Stimulated activated naive CD8-positive, alpha-beta T cell treated with anti-CD3 and anti-CD28 coated beads, Interleukin-15, Interleukin-2, amounts not matched to agents 100 U/mL and 50 U/mL, for 24 hours (primary cell): Measurements from ENCODE around the gene ARHGEF28.

ENCODE experiments used
- ATAC-seq: fragments of 150-1000 bp; cut with Tn5 transposase; one replicate; pipeline ENCODE4 v1.10.0; 2021
- DNase-seq: peaks from one replicate; pipeline ENCODE4 v3.0.0; 2021

The ARHGEF28 gene

DNA sequence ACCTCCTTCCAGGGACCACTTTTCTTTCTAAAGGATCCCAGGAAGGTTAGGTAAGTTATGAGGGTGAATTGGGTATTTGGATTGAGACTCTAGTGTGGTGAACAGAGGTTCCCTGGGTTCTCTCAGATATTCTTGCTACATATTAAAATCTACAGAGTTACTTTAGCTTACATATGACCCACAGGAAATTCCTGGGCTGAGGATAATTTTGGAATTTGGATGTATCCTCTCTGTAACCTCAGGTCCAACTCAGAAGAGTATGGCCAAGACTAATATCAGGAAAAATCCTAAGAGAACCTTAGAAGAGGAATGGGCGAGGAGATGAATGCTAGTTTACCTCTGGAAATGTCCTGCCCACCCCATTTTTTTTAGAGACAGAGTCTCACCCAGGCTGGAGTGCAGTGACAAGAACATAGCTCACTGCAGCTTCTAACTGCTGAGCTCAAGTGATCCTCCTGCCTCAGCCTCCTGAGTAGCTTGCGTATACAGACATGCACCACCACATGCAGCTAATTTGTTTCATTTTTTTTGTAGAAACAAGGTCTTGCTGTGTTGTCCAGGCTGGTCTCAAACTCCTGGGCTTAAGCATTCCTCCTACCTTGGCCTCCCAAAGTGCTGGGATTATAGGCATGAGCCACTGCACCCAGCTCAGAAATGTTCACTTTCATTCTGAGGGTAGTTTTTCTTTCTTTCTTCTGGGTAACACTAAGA is 196.4 kb downstream of the ARHGEF28 start:
- ATAC-seq: no peak

DNA sequence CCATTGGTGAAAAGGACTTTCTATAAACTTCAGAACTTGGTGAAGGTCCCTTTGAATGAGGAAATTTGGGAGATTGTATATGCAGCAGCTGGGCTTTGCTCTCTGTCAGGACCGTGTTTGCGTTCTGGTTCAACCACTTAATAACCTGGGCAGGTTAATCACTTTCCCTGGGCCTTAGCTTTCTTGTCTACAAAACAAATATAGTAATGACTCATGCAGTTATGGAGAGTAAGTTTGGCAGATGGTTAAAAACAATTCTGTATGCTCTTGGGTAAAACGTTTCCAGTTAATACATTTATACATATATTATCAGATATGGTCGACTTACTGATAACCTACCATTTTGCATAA is 197.0 kb downstream of the ARHGEF28 start:
- DNase-seq (no peak), ATAC-seq (no peak)

More for the DNA sequence above, 196.4 kb downstream of the ARHGEF28 start:
- DNase-seq: no peak

DNA sequence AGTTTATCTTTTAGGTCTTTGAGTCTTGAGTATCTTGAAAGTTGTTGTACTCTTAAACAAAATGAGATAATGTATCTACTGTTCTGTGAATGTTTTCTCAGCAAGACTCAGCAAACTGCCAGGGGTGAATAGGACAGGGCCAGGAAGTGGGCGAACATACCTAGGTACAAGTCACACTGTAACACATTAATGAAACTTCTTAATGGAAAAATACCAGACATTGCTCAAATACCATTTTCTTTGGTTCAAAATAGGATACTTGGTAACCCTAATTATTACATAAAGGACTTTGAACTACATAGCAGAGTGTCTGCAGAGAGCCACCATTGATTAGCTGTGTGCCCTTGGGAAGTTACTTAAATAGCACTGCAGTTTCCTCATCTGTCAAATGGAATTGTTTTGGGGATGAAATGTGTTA is 197.5 kb downstream of the ARHGEF28 start:
- DNase-seq: no peak
- no peak for ATAC-seq

DNA sequence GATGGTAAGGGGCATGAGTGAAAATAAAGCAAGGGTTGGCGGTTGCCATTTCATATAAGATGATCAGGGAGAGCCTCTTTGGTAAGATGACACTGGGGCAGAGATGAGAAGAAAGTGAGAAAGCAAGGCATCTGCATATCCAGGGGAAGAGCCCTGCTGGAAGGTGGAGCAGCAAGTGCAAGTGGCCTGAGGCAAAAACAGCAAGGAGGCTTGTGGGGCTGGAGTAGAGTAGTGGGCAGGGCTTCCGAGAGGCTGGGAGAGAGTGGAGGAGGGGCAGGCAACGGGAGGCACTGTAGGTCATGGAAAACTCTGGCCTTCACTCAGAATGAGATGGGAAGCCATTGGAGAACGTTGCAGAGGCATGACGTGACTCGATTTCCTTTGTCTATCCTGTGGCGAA is 199.2 kb downstream of the ARHGEF28 start:
- no peak for ATAC-seq
- no peak for DNase-seq

DNA sequence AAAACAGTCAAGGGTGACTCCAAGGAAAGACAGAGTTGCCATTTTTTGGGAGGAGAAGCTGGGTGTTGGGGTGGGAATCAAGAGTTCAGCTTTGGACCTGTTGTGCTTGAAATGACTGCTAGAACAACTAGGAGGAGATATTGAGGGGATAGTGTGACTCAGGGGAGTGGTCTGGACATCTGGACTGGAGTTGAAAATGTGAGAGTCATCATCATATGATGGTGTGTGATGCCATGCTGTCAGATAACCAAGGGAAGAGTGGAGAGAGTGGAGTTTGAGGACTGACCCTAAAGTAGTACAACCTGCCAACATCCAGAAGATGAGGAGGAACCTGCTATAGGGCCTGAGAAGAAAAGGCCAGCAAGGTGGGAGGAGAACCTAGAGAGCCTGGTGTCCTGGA is 199.7 kb downstream of the ARHGEF28 start:
- no peak for ATAC-seq
- no peak for DNase-seq

DNA sequence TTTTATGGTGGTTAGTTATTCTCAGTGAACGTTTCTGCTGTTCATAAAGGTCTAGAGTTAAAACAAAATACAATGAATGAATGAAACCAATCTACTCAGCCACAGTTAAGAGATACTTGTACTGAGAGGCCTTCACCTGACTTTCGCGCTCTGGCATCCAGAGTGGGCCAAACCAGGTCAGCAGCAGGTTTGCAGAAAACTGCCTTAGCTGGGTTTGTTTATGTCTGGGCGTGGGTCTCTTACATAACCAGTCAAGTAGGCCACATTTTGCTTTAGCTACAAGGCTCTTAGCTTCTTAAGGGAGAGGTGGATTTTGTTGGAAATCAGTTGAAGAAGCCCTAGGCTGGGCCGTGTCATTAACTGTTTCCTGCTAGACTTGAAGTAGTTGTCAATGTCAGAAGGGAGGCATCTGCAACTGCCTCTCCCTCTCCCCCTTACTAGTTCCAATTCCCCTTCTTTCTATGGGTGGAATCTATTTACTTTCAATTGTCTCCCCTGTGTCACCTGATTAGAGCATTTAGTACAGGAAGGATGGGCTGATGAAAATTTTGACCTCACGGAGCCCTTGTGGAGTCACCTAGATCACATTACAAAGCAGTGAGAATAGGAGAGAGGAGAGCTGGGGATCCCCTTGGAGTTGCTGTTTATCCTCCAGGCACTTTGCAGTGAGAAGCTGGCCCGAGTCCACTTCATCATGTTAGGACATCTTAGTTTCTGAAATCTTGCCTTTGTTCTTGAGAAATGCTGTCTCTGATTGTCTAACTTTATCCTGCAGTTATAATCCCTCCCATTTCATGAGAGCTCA is 200.5 kb downstream of the ARHGEF28 start:
- DNase-seq (no peak), ATAC-seq (no peak)

DNA sequence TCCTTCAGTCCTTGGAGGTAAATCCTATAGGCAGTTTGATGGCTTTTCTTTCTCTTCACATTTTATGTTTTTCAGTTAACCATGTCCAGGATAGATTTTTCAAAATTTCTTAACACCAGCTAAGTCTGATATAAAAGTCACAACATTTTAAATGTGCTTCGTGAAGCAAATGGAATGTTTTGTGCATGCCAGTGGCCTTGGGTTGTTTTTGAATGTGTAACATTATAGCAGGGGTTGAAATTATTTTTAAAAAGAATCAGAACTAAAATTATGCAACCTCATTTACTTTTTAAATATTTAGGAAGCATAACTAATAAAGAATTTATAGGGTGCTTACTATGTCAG is 201.1 kb downstream of the ARHGEF28 start:
- DNase-seq: no peak
- no peak for ATAC-seq

DNA sequence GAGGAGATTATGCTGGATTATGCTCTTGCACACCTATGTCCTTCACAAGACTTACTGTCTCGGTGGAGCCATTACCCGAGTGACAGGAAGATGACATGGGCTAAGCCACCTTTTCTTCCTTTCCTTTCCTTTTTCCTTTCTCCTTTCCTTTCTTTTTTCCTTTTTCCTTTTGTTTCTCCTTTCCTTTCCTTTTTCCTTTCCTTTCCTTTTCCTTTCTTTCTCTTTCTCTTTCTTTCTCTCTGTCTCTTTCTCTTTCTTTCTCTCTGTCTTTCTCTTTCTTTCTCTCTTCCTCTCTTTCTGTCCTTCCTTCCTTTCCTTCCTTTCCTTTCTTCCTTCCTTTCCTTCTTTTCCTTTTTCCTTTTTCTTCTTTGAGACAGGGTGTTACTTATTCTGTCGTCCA is 202.5 kb downstream of the ARHGEF28 start:
- ATAC-seq (no peak), DNase-seq (no peak)

DNA sequence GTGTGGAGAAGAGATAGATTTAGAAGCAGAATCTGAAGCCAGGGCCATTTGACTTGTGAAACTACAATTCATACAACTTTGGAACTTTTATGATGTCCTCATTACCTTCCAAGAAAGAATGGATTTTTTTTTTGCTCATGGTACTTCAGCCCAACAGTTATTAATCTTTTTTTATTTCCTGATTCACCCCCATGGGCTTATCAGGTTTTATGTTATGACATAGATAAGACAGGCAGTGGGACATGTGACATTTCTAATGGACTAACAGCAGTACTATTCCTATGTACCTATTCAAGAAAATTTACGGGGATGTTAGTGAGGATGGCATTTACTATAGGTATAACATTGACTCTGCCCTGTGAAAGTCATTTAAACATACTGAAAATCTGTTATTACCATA is 204.7 kb downstream of the ARHGEF28 start:
- ATAC-seq: no peak
- DNase-seq: no peak

DNA sequence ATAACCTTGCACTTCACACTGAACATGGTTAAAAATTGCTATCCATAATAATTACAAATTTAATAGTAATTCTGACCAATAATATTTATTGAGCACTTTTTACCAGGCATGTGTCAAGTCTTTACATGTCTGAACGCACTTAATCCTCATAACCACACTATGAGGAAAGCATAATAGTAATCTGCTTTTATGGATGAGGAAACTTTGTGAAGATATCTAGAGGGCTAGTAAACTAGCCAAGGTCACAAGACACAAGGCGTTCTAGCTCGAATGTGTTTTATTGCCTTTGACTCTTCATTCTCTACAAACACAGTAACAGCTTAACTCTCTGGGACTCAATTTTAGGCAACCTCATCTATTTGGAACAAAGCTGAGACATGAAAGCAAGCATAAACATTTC is 205.1 kb downstream of the ARHGEF28 start:
- ATAC-seq (no peak), DNase-seq (no peak)

DNA sequence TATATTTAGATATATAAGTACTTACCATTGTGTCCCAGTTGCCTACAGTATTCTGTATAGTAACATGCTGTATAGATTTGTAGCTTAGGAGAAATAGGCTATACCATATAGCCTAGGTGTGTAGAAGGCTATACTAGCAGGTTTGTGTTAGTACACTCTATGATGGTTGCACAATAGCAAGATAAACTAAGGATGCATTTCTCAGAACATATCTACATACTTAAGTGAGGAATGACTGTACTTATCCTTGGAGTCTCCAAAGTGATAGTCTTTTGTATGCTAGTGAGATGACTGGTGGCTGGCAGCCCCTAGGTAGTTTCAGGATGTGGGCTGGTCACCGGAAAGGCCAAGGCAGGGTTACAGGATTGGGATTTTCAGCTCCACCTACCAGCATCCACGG is 208.7 kb downstream of the ARHGEF28 start:
- ATAC-seq: no peak

DNA sequence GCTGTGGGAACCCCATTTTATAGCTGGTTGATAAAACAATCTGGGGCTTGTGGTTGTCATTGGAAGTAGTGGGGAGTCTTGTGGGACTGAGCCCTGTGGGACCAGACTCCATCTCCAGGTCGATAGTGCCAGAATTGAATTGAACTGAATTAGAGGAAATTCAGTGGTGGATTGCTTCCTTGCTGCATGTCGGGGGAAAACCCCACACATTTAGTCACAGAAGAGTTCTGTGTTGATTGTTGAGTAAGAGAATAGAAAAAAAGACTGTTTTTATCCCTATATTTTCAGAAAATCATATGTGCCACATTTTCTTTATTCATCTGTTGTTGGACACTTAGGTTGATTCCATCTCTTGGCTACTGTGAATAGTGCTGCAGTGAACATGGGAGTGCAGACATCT is 209.7 kb downstream of the ARHGEF28 start:
- ATAC-seq: no peak

More for the DNA sequence above, 208.7 kb downstream of the ARHGEF28 start:
- no peak for DNase-seq

DNA sequence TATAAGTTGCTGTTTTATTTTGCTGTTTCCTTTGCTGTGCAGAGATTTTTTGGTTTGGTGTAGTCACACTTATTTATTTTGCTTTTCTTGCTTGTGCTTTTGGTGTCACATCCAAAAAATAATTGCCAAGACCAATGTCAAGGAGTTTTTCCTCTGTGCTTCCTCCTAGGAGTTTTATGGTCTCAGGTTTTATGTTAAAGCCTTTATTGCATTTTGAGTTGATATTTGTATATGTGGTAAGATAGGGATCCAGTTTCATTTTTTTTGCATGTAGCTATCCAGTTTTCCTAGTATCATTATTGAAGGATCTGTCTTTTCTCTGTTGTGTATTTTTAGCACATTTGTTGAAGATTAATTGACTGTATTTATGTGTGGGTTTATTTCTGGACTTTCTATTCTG is 210.6 kb downstream of the ARHGEF28 start:
- ATAC-seq: no peak
- DNase-seq: no peak

More for the DNA sequence above, 209.7 kb downstream of the ARHGEF28 start:
- no peak for DNase-seq

DNA sequence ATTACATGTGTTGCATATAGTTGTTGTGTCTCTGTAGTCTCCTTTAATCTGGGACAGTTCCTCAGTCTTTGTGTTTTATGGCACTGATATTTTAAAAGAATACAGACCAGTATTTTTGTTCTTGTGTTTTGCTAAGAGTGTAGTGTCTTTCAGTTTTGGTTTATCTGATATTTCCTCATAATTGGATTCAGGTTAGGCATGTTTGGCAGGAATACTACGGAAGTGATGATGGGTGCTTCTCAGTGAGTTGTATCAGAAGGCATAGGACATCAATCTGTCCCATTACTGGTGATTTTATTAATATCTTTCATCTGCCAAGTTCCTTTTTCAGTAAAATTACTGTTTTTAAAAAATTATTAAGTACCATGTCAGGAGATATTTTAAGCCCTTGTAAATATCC is 212.9 kb downstream of the ARHGEF28 start:
- ATAC-seq: no peak

DNA sequence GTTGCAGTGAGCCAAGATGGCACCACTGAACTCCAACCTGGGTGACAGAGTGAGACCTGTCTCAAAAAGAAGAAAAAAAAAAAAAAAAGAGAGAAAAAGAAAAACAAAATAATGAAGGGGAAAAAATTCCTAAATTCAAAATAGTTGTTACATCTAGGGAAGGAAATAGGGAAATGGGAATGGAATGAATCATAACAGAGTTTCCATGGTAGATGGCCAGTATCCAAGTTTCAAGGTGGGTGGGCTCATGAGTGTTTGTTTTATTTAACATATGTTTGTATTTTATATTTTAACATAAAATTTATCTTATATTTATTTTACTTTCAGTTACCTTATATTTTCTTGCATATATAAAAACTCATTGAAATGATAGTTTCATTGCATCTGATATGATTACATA is 215.6 kb downstream of the ARHGEF28 start:
- DNase-seq: no peak
- no peak for ATAC-seq

More for the DNA sequence above, 212.9 kb downstream of the ARHGEF28 start:
- no peak for DNase-seq

DNA sequence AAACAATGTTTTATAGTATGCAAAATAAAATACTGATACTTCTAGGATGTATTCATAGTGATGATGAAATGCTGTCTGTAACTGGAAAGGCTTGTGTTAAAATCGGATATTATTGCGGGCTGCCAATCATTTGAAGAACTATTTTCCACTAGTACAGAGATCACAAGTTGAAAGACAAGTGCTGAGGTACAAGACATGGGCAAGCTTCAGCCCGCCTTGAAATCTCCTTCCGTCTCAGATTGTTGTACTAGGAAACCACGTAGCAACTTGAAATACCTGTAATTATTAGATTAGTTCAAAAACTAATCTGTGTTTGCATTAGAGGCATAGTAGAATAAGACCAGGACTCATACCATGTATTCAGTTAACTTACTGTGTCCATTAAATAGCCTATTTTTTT is 218.2 kb downstream of the ARHGEF28 start:
- DNase-seq (no peak), ATAC-seq (no peak)

DNA sequence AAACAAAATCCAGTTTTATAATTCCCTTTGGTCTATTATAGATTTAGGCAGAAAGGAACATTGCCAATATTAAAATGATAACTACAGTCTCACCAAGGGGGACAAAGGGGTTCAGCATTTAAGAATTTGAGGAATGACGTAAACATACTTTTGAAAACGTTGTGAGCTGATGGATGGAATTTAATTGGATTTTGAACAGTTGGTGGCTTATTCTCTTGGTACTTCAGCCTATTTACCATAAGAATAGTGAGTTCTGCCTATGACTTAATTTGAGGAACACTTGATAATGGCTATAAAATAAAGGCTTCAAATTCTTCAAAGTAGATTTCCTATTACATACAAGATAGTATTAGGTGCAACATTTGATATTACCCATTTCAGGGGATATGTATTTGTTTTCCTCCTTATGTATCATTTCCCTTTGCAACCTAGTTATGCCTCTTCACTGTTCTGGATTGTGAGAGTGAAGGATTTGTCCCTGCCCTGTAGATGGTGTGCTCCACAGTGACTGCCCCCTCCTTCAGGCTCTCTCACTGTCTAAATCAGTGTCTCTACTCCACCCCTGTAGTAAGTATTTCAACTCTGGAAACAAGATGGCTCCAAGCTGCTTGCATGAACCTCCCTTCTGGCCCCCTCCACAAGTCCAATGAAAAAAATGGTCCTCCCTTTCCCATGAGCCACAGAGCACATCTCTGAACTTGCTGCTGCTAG is 225.6 kb downstream of the ARHGEF28 start:
- no peak for DNase-seq
- ATAC-seq: no peak

DNA sequence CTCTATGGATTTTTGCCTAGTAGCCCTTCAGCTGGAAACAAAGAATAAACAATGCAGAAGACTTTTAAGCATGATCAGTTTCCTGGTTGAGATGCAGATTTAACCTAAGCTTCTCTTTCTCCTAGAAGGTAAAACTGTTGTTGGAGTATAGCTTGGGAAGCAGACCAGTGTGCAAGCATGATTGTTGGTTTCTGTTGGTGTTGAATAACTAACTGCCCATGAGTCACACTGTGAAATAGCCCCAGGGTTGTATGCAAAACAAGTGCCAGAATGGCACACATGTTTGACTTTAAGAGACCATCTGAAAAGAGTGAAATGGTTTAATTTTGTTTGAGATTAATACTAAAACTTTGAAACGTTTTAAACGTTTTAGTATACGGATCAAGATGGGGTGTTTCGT is 227.1 kb downstream of the ARHGEF28 start:
- ATAC-seq (no peak), DNase-seq (no peak)

DNA sequence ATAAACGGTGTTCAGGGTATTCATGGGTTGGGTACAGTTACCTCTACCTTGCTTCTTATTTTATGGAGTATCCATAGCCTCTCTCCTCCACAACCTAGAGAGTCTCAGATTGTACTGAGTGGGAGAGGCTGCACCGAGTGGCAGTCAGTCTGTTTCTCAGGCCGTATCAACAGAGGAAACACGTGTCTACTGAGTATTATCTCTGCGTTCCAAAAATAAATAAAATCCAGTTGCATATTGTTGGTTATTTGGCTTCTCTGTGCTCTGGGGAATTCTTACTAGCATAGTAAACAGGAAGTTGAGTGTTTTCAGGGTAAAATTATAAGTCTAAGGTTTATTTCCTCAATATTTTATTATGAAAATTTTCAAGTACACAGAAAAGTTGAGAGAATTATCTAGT is 231.0 kb downstream of the ARHGEF28 start:
- ATAC-seq (no peak), DNase-seq (no peak)

DNA sequence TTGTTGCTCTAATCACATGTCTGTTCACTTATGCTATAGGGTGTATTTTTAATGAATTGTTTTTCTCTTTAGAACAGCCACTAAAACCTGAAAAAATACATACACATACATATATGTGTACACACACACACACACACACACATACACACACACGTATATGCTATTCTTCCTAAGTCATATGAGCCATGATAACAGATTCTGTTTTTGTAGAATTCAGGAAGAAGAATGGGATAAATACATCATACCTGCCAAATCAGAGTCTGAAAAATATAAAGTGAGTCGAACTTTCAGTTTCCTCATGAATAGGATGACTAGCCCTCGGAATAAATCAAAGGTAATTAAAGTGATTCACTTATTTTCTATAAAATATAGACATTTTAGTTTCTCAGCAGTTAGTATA is 231.4 kb downstream of the ARHGEF28 start:
- no peak for DNase-seq
- no peak for ATAC-seq

DNA sequence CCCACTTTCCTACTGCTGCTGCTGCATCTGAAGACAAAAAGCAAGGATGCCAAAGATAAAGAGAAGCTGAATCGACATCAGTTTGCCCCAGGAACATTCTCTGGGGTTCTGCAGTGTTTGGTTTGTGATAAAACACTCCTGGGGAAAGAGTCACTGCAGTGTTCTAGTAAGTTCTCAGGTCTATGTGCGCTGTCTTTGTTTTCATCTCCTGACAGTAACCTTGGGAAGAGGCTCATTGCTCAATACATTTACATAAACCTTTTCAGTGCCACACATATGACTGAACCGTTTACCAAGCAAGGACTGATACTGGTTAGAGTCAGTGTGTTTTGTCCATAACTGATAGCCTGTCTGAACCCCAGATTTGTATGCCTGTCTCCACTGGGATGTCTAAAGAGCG is 232.1 kb downstream of the ARHGEF28 start:
- ATAC-seq (no peak), DNase-seq (no peak)

DNA sequence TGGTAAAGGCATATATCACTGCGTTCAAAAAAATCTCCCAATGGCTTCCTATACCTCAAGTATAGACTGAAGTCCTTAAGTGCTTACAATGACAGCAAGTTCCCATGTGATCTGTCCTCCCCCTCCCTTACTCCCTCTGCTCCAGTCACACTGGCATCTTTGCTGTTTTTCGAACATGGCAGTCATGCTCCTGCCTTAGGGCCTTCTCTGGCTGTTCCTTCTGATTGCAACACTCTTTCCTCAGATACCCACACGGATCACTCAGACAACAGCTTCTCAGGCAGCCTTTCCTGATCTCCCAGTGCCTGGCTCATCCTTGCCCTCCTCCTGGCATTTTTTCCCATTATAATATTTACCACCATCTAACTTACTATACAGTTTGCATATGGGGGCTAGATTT is 232.8 kb downstream of the ARHGEF28 start:
- ATAC-seq (no peak), DNase-seq (no peak)

DNA sequence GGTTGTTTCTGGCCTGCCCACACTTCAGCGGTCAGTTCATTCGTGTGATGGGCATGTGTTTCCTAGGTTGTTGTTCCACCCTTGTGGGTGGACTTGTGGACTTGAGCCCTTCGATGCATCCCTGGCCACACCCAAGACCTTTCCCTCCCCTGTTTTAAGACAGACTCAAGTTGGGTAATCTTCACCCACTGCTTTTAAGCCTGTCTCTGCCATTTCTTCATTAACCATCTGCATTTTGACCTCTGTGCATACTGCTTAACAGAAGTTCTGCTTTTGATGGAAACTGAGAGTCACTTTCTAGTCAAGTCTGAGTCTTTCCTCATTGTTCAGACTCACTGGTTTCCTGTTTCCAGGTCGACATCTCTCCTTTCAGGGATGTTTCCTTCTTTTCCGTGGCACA is 233.7 kb downstream of the ARHGEF28 start:
- no peak for DNase-seq
- no peak for ATAC-seq
